Uterus (tissue), 4 donors: ENCODE measurements around the gene CHST14. TPM values are rescaled to one million over a fixed set of nuclear protein-coding genes. Genes with fewer than 3 reads are reported as not detected.

Source experiments
- DNase-seq, 2 donors: peaks; one replicate each; pipeline ENCODE4 v3.0.0-alpha.2; 2019 to 2020
- H3K27ac ChIP-seq, 2 donors: fragments of 200-600 bp; sonication (generic); 1 replicate in 1 of 2; 2 replicates in 1 of 2; pipeline ENCODE4 v1.5.1; 2016 to 2018
- H3K27me3 ChIP-seq, 2 donors: fragments of 200-600 bp; sonication (generic); one replicate each; pipeline ENCODE4 v1.5.1; 2018 to 2019; ENCODE audit warnings: control low read depth in 1 of 2
- H3K36me3 ChIP-seq, 2 donors: fragments of 200-600 bp; sonication (generic); one replicate each; pipeline ENCODE4 v1.5.1; 2019; ENCODE audit warnings: control low read depth in 1 of 2
- H3K4me1 ChIP-seq, 2 donors: fragments of 200-600 bp; sonication (generic); one replicate each; pipeline ENCODE4 v1.5.1; 2018 to 2019; ENCODE audit warnings: control low read depth in 1 of 2
- H3K4me3 ChIP-seq, 2 donors: fragments of 200-600 bp; sonication (generic); 1 replicate in 1 of 2; 2 replicates in 1 of 2; pipeline ENCODE4 v1.5.1; 2018 to 2019; ENCODE audit warnings: mild to moderate bottlenecking in 1 of 2
- H3K9me3 ChIP-seq, 2 donors: fragments of 200-600 bp; sonication (generic); one replicate each; pipeline ENCODE4 v1.5.1; 2019; ENCODE audit warnings: control low read depth in 1 of 2
- CTCF ChIP-seq, 4 experiments: fragments of 200-600 bp in 2 of 4; fragments of 450-650 bp in 2 of 4; sonication (generic) in 2 of 4; IDR thresholded peaks; one replicate each; pipeline ENCODE4 v1.5.1; 2016 to 2019; ENCODE audit warnings: antibody characterized with exemption in 4 of 4, mild to moderate bottlenecking in 2 of 4, moderate library complexity in 1 of 4
- POLR2A ChIP-seq, 2 donors: fragments of 450-650 bp; IDR thresholded peaks; one replicate each; pipeline ENCODE4 v1.6.1; 2016; ENCODE audit warnings: antibody characterized with exemption in 2 of 2, mild to moderate bottlenecking in 1 of 2, moderate library complexity in 1 of 2
- intact Hi-C: fragments of 100-400 bp; cut with DNase I; formaldehyde crosslinking; loops from one replicate; pipeline ENCODE4 v1.15.1; 2023; ENCODE audit warnings: low total_unique reads
- total RNA-seq, 4 donors: library from RNA; depleted of rRNA in 3 of 4; stranded (reverse); fragments of >200 nt in 3 of 4; gene quantifications; one replicate each; pipeline versions ENCODE4 v1.1.0 to v1.2.4, GENCODE V29; 2014 to 2023
- donor health status: DM: yes; HTN: yes; CAD: no.

Gene CHST14
- total RNA-seq, 4 donors from 2014 or later = 6.8 to 26.1 (median 17.9) TPM

GRCh38 chr15:40501487-40501886 lies 30.7 kb downstream of the CHST14 start:
- intact Hi-C loops = no loop called here

GRCh38 chr15:40506964-40507571 lies 36.3 kb downstream of the CHST14 start:
- Histone ChIP-seq H3K36me3 (no peaks in the 10 kb centered on the region), H3K4me1 (no peaks in the 10 kb centered on the region), H3K27me3 (no peaks in the 10 kb centered on the region), H3K9me3 (no peaks in the 10 kb centered on the region), H3K4me3 (peak overlapping the region in 1 of 2 donors; percentile 26), H3K27ac (no peak overlapping the region)
- TF ChIP-seq POLR2A (IDR thresholded peaks at IDR 0.05) (no peak), CTCF (IDR thresholded peaks at IDR 0.05) (peak; percentile 44 to 79 (median 62))
- intact Hi-C loops = no loop called here
- peak; percentile 64 to 80 for DNase-seq

More at GRCh38 chr15:40501487-40501886, 30.7 kb downstream of the CHST14 start:
- Histone ChIP-seq H3K9me3 (no peaks in the 10 kb centered on the region), H3K4me3 (no peak overlapping the region), H3K36me3 (no peaks in the 10 kb centered on the region), H3K27ac (no peak overlapping the region), H3K27me3 (no peaks in the 10 kb centered on the region), H3K4me1 (no peaks in the 10 kb centered on the region)
- no peak for DNase-seq
- no peak for TF ChIP-seq POLR2A (IDR thresholded peaks at IDR 0.05)
- no peak for TF ChIP-seq CTCF (IDR thresholded peaks at IDR 0.05)

- Histone ChIP-seq H3K4me3 (no peak overlapping the region), H3K27ac (no peak overlapping the region), H3K36me3 (no peaks in the 10 kb centered on the region), H3K27me3 (no peaks in the 10 kb centered on the region), H3K4me1 (no peaks in the 10 kb centered on the region), H3K9me3 (no peaks in the 10 kb centered on the region)
- TF ChIP-seq CTCF (IDR thresholded peaks at IDR 0.05) (no peak), POLR2A (IDR thresholded peaks at IDR 0.05) (no peak)
- no peak for DNase-seq
- intact Hi-C loops = no loop called here
Measured at GRCh38 chr15:40508216-40508615, 37.4 kb downstream of the CHST14 start.

GRCh38 chr15:40510201-40510600 lies 39.4 kb downstream of the CHST14 start:
- Histone ChIP-seq H3K36me3 (no peaks in the 10 kb centered on the region), H3K9me3 (no peaks in the 10 kb centered on the region), H3K27me3 (no peaks in the 10 kb centered on the region), H3K4me3 (no peak overlapping the region), H3K4me1 (no peaks in the 10 kb centered on the region), H3K27ac (no peak overlapping the region)
- intact Hi-C loops = no loop called here
- DNase-seq = no peak
- TF ChIP-seq POLR2A (IDR thresholded peaks at IDR 0.05) (no peak), CTCF (IDR thresholded peaks at IDR 0.05) (no peak)

GRCh38 chr15:40511093-40511471 lies 40.3 kb downstream of the CHST14 start:
- H3K9me3 ChIP-seq = no peaks in the 10 kb centered on the region
- no peaks in the 10 kb centered on the region for H3K4me1 ChIP-seq
- peak overlapping the region; percentile 13 to 43 for H3K4me3 ChIP-seq
- no peak for TF ChIP-seq POLR2A (IDR thresholded peaks at IDR 0.05)
- TF ChIP-seq CTCF (IDR thresholded peaks at IDR 0.05) = no peak
- H3K27me3 ChIP-seq = no peaks in the 10 kb centered on the region
- peak overlapping the region in 1 of 2 donors; percentile 54 for H3K27ac ChIP-seq
- no peaks in the 10 kb centered on the region for H3K36me3 ChIP-seq
- DNase-seq = no peak
- intact Hi-C loops = no loop called here
